ENCODE results near the gene COL8A1. TPM values are rescaled to one million over a fixed set of nuclear protein-coding genes. Genes with fewer than 3 reads are reported as not detected.

Gene COL8A1
- total and polyA plus RNA-seq, 3 donors from 2014 or later, result 1.1 to 11.5 (median 1.3) TPM

DNA sequence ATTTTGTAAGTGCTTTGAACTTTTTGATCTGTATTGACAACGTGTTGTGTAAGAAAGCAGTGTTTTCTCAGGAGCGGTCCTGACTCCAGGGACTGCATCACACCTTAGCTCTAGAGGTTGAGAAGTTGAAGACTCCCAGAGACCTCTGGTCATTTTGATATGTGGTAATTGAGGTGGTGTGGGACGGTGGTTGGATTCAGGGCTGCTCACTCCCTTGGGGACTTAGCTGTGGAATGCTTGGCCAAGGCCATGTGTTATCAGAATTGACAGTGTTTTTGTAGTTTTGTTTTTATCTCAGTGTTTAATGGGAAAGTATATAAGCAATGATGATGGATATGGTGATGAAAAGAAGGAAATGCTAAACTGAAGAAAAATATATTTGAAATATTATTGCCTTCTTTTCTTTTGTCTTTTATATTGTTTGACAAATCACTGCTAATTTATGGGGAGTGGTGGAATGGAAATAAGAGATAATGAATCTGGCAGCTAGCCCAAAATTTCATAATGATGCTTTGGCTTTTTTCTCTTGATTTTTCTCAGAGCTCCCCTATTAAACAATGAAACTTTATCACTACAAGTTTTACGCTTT is 195.3 kb downstream of the COL8A1 start:
- intact Hi-C loops (cut with DNase I; ENCODE audit: low total_unique reads), result loop anchor here (5.0 kb wide), 1 partner anchor 419 kb away; no protein-coding TSS in a partner anchor
- Histone ChIP-seq H3K9me3 (no peaks in the 10 kb centered on the region), H3K4me1 (no peaks in the 10 kb centered on the region), H3K4me3 (no peak overlapping the region), H3K27ac (no peak overlapping the region), H3K27me3 (no peaks in the 10 kb centered on the region), H3K36me3 (ENCODE audit: low read depth, missing control alignments) (no peaks in the 10 kb centered on the region)
- TF ChIP-seq POLR2A (IDR thresholded peaks at IDR 0.05), result no peak
- TF ChIP-seq, protein P1, sequence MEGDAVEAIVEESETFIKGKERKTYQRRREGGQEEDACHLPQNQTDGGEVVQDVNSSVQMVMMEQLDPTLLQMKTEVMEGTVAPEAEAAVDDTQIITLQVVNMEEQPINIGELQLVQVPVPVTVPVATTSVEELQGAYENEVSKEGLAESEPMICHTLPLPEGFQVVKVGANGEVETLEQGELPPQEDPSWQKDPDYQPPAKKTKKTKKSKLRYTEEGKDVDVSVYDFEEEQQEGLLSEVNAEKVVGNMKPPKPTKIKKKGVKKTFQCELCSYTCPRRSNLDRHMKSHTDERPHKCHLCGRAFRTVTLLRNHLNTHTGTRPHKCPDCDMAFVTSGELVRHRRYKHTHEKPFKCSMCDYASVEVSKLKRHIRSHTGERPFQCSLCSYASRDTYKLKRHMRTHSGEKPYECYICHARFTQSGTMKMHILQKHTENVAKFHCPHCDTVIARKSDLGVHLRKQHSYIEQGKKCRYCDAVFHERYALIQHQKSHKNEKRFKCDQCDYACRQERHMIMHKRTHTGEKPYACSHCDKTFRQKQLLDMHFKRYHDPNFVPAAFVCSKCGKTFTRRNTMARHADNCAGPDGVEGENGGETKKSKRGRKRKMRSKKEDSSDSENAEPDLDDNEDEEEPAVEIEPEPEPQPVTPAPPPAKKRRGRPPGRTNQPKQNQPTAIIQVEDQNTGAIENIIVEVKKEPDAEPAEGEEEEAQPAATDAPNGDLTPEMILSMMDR (IDR thresholded peaks at IDR 0.05), result no peak
- 50 to 56% methylated on average over 4 of the region's 4 CpGs for WGBS, 2 donors
- no peak for DNase-seq

DNA sequence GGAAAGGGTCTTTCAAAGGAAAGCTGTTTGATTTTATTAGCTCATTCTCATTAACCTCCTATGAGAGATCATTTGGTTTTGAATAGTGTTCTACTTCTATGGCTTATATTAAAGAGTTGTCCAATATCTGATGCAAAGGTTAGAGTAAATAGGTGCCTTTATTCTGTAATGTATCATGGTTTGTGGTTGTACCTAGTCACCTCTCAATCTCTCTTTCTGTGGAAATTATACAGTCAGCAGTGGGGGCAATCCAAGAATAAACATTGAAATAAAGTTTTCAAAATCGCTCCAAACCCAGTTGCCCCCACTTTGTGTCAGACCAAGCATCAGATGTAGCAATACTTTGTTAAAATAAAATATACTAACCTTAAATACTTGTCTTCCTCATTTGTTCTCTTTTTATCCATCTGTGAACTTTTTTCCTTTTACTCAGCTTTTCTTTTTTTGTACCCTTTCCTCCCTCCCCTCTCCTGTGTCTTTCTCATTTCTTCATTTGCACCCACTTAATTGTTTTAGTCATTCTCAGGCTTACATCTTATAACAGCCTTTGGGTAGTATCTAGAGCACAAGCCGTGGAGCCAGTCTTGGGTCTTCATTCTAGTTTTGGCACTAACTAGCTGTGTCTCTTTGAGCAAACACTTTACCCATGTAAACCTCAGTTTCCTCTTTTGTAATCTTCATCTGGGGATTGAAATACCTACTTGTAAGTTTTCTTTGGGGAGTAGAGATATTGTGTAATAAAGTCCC is 196.0 kb downstream of the COL8A1 start:
- Histone ChIP-seq H3K27ac (no peak overlapping the region), H3K27me3 (no peaks in the 10 kb centered on the region), H3K36me3 (ENCODE audit: low read depth, missing control alignments) (no peaks in the 10 kb centered on the region), H3K4me3 (no peak overlapping the region), H3K9me3 (no peaks in the 10 kb centered on the region), H3K4me1 (no peaks in the 10 kb centered on the region)
- DNase-seq, result no peak
- intact Hi-C loops (cut with DNase I; ENCODE audit: low total_unique reads), result loop anchor here (5.0 kb wide), 1 partner anchor 418 kb away; no protein-coding TSS in a partner anchor
- WGBS, 2 donors, result 92 to 96% methylated on average over 2 of the region's 2 CpGs
- TF ChIP-seq, protein P1 (IDR thresholded peaks at IDR 0.05), result no peak
- no peak for TF ChIP-seq POLR2A (IDR thresholded peaks at IDR 0.05)

DNA sequence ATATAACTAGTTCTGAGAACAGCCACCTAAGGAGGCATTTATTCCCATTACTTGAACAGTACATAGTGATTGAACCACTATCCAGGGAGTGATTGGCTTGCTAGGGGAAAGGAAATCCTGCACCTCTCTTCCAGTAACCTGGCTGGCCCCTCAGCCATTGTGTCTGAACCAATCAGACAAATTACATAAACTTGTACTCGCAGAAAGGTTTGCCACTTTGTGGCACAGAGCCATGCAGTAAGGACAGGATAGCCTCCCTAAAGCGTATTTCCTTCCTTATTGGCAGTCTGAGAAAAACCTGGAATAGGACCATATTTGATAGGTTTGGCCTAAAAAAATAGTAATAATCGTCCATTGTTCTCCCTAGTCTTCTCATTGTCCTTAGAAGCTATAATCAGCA is 198.3 kb downstream of the COL8A1 start:
- no peak overlapping the region for H3K27ac ChIP-seq
- no peaks in the 10 kb centered on the region for H3K9me3 ChIP-seq

DNA sequence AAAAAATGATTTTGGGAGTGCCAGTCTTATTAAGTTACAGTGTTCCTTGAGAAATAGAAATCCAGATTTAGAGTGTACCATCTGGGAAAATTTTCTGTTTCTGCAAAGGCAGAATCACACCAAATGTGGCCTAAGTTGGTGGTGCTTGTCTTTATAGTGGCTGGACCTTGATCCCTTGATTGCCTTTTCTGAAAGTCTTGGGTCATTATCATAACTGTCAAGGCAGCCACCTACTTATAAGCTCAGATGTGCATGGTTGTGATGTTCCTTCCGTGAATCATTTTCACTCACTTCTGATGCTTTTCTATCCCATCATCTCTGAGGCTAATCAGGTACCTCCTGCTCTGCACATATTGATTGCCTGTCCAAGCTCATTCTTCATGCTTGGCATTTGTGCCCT is 199.3 kb downstream of the COL8A1 start:
- TF ChIP-seq POLR2A (IDR thresholded peaks at IDR 0.05), result no peak
- TF ChIP-seq, protein P1 (IDR thresholded peaks at IDR 0.05), result no peak
- Histone ChIP-seq H3K27me3 (no peaks in the 10 kb centered on the region), H3K27ac (no peak overlapping the region), H3K4me1 (no peaks in the 10 kb centered on the region), H3K36me3 (ENCODE audit: low read depth, missing control alignments) (no peaks in the 10 kb centered on the region), H3K4me3 (no peak overlapping the region), H3K9me3 (no peaks in the 10 kb centered on the region)
- no peak for DNase-seq
- 91 to 95% methylated on average over 1 of the region's 1 CpG for WGBS, 2 donors
- intact Hi-C loops (cut with DNase I; ENCODE audit: low total_unique reads), result no loop called here

More for the DNA sequence above, 198.3 kb downstream of the COL8A1 start:
- TF ChIP-seq, protein P1 (IDR thresholded peaks at IDR 0.05), result no peak
- no peak for TF ChIP-seq POLR2A (IDR thresholded peaks at IDR 0.05)
- Histone ChIP-seq H3K4me1 (no peaks in the 10 kb centered on the region), H3K36me3 (ENCODE audit: low read depth, missing control alignments) (no peaks in the 10 kb centered on the region), H3K4me3 (no peak overlapping the region), H3K27me3 (no peaks in the 10 kb centered on the region)
- WGBS, 2 donors, result 57 to 59% methylated on average over 3 of the region's 3 CpGs
- no peak for DNase-seq
- intact Hi-C loops (cut with DNase I; ENCODE audit: low total_unique reads), result no loop called here

All from testis (tissue), 3 donors.